GM21423 (cell line): ENCODE data around the gene AP2A2.

Source experiments
- ATAC-seq: cut with Tn5 transposase; IDR thresholded peaks from one replicate; pipeline ENCODE4 v1.9.1; 2021; ENCODE audit warnings: mild to moderate bottlenecking, moderate library complexity; ENCODE audit not compliant: unreplicated experiment

The AP2A2 gene

DNA sequence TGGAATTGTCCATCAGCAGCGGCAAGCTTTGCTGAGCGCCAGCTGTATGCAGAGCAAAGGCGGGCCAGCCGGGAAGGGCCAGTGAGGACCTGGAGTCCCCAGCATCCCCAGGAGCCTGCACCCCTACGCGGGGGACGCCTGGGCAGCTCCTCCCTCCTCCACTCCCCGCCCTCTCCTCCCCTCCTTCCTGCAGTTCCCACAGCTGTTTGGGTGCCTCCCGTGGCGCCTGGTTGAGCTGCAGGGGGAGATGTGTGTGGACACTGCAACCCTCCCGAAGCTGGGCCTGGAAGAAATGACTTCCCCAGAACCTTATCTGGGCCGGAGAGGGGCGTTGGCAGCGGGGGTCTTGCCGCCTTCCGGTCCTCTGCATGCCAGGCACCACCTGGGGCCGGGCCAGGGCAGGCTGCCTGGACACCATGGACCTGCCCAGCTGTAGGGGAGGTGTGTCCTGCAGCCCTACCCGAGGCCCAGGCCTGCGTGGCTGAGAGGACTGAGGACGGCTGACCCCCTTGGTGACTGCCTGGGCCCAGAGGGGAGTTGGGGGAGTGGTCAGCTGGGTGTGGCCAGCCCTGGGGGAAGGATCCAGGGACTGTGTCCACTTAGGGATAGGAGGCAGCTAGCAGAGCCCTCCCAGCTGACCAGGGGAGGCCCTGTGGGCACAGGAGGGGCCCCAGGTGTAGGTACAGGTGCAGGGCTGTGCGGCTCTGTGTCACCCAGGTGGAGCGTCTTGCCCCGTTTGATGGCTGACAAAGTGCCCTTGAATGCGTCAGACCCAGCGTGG lies 127.6 kb downstream of the AP2A2 start:
- no peak for ATAC-seq

- no peak for ATAC-seq
These were observed 128.8 kb downstream of the AP2A2 start for GRCh38 chr11:1054143-1055108.

DNA sequence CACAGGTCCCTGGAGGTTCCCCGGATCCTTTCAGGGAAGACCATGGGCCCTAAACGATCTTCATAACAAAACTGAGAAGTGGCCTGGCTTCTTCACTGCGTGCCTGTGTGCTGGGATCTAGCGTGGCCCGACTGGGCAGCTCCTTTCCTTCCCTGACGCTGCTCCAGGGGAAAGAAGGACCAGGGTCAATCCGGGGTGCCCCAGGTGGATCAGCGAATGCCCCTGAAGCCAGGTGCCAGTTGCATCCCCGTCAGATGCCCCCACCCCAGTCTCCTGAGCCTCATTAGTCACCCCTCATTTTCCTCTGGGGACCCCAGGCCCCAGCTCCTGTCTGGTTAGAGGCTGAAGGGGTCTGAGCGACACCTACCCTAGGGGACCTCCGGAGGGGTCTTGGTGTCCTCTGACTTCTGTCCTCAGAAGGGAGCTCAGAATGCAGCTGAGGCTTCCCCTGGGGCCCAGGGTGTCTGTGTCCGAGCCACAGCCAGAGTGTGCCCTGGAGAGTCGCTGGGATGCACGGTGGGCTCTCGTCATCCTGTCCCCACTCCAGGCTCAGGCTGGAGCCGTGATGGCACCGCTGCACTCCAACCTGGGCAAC lies 129.5 kb downstream of the AP2A2 start:
- ATAC-seq, result no peak

- ATAC-seq, result no peak
These were observed 130.5 kb downstream of the AP2A2 start for GRCh38 chr11:1055990-1056771.

DNA sequence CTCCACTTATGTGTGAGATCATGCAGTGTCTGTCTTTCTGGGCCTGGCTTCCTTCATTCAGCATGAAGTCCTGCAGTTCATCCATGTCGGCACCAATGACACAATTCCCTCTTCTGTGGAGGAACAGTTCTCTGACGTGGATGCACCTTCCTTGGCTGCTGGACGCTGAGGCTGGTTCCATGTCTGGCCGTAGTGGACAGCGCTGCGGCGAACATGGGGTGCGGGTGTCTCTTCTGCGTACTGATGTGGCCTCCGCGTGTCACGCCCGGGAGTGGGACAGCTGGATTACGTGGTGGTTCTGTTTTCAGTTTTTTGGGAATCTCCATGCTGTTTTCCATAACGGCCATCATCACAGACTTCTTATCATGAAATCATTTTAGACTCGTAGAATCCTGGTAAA lies 132.1 kb downstream of the AP2A2 start:
- no peak for ATAC-seq

DNA sequence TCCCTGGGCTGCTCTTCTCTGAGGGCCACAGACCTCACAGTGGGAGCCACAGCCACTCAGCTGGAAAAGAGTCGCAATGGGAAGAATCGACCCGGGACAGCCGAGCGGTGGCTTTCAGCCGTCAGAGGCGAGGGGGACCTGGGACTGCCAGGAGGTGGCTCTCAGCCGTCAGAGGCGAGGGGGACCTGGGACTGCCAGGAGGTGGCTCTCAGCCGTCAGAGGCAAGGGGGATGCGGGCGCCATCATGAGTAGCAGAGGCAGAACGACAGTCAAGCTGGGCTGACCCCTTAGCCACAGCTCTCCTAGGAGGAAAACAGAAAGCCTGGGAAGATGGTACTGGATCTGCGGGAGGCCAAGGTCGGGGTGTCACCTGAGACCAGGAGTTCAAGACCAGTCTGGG lies 134.1 kb downstream of the AP2A2 start:
- no peak for ATAC-seq

- no peak for ATAC-seq
These were observed 134.7 kb downstream of the AP2A2 start for GRCh38 chr11:1060410-1060809.

- ATAC-seq, result no peak
These were observed 135.4 kb downstream of the AP2A2 start for GRCh38 chr11:1060852-1061616.
